SK-N-SH (cell line): ENCODE results near the gene SRGAP1. TPM values are rescaled to one million over a fixed set of nuclear protein-coding genes. Genes with fewer than 3 reads are reported as not detected.
A peak's percentile ranks its signal among the peaks of the same experiment; 100 is the strongest.

ENCODE experiments used
- CTCF ChIA-PET: fragments of 300-600, 350-600 bp; formaldehyde crosslinking; extraction: SDS; loops from one replicate; lab custom pipeline; 2021; lab: Yijun Ruan, JAX
- POLR2A ChIA-PET: fragments of 350-600 bp; sonication (Branson Sonifier 250); formaldehyde crosslinking; extraction: SDS; loops from one replicate; lab custom pipeline; 2020; ENCODE audit warnings: antibody characterized with exemption, inconsistent platforms; lab: Yijun Ruan, JAX
- DNase-seq: peaks from one replicate; pipeline ENCODE4 v3.0.0; 2012
- H2AFZ ChIP-seq: fragments of 200-600 bp; sonication (generic); 2 replicates; pipeline ENCODE4 v1.8.1; 2016; ENCODE audit warnings: antibody characterized with exemption, mild to moderate bottlenecking, low read depth
- H3F3A ChIP-seq: fragments of 200-600 bp; sonication (generic); replicated peaks from 2 replicates; pipeline ENCODE3; 2016; ENCODE audit warnings: antibody characterized with exemption, mild to moderate bottlenecking; ENCODE audit not compliant: insufficient read depth
- H3K27ac ChIP-seq, 2 experiments: fragments of 200-500 bp in 1 of 2; fragments of 200-600 bp in 1 of 2; sonication (Bioruptor generic) in 1 of 2; sonication (generic), shearing (Covaris generic) in 1 of 2; 2 replicates each; pipeline versions ENCODE4 v1.5.1 to v1.6.1; 2014 to 2016; ENCODE audit warnings: low read depth in 2 of 2, inconsistent platforms in 1 of 2, low read length in 1 of 2, mild to moderate bottlenecking in 1 of 2, mixed read lengths in 1 of 2
- H3K27me3 ChIP-seq: fragments of 200-600 bp; sonication (generic), shearing (Covaris generic); 2 replicates; pipeline ENCODE4 v1.6.1; 2016; ENCODE audit warnings: mixed run types; ENCODE audit not compliant: insufficient read depth
- H3K36me3 ChIP-seq, 2 experiments: fragments of 200-500 bp in 1 of 2; fragments of 200-600 bp in 1 of 2; sonication (Bioruptor generic) in 1 of 2; sonication (generic) in 1 of 2; replicated peaks in 1 of 2; 2 replicates each; pipeline versions ENCODE3 to v1.5.1; 2014 to 2016; ENCODE audit warnings: low read length in 1 of 2, mild to moderate bottlenecking in 1 of 2; ENCODE audit not compliant: insufficient read depth in 2 of 2, control insufficient read depth in 1 of 2
- H3K4me1 ChIP-seq, 2 experiments: fragments of 200-500 bp in 1 of 2; fragments of 200-600 bp in 1 of 2; sonication (Bioruptor generic) in 1 of 2; sonication (generic), shearing (Covaris generic) in 1 of 2; 2 replicates each; pipeline versions ENCODE4 v1.5.1 to v1.6.1; 2014 to 2016; ENCODE audit warnings: low read depth in 1 of 2, low read length in 1 of 2, mixed run types in 1 of 2; ENCODE audit not compliant: insufficient read depth in 2 of 2, control insufficient read depth in 1 of 2
- H3K4me2 ChIP-seq: fragments of 200-600 bp; sonication (generic), shearing (Covaris generic); 2 replicates; pipeline ENCODE4 v1.6.1; 2017; ENCODE audit warnings: mixed run types
- H3K4me3 ChIP-seq, 2 experiments: fragments of 200-500 bp in 1 of 2; fragments of 200-600 bp in 1 of 2; sonication (Bioruptor generic) in 1 of 2; sonication (generic), shearing (Covaris generic) in 1 of 2; 2 replicates each; pipeline versions ENCODE4 v1.5.1 to v1.8.1; 2014 to 2016; ENCODE audit warnings: low read depth in 2 of 2, inconsistent platforms in 1 of 2, low read length in 1 of 2, mild to moderate bottlenecking in 1 of 2, mixed read lengths in 1 of 2, moderate library complexity in 1 of 2
- H3K79me2 ChIP-seq: fragments of 200-600 bp; sonication (generic); 2 replicates; pipeline ENCODE4 v1.8.1; 2017; ENCODE audit warnings: mild to moderate bottlenecking; ENCODE audit not compliant: insufficient read depth
- H3K9ac ChIP-seq: fragments of 200-600 bp; sonication (generic); 2 replicates; pipeline ENCODE4 v1.6.1; 2017; ENCODE audit warnings: mixed run types
- H3K9me2 ChIP-seq: fragments of 200-600 bp; sonication (generic); 2 replicates; pipeline ENCODE4 v1.6.1; 2017; ENCODE audit warnings: mixed run types
- H3K9me3 ChIP-seq: fragments of 200-600 bp; sonication (generic); 2 replicates; pipeline ENCODE4 v1.6.1; 2017; ENCODE audit warnings: mixed run types, mild to moderate bottlenecking, moderate library complexity
- H4K20me1 ChIP-seq: fragments of 200-600 bp; sonication (generic); 2 replicates; pipeline ENCODE4 v1.6.1; 2017; ENCODE audit warnings: mild to moderate bottlenecking, mixed run types; ENCODE audit not compliant: insufficient read depth
- ELF1 ChIP-seq: IDR thresholded peaks from 2 replicates; pipeline ENCODE4 v1.4.0; 2012
- EZH2phosphoT487 ChIP-seq: fragments of 200-600 bp; sonication (generic); IDR thresholded peaks from 2 replicates; pipeline ENCODE4 v1.6.1; 2017; ENCODE audit warnings: low read depth, mixed run types, mild to moderate bottlenecking, antibody characterized with exemption, moderate library complexity, borderline replicate concordance
- FOXJ3 ChIP-seq: sonication (generic); formaldehyde crosslinking; IDR thresholded peaks from 2 replicates; pipeline ENCODE4 v1.5.1; 2020; ENCODE audit warnings: mild to moderate bottlenecking, missing genetic modification reagents
- FOXM1 ChIP-seq: IDR thresholded peaks from 2 replicates; pipeline ENCODE4 v1.4.0; 2012; ENCODE audit warnings: low read depth, mild to moderate bottlenecking
- JUND ChIP-seq: IDR thresholded peaks from 2 replicates; pipeline ENCODE4 v1.4.0; 2012
- MXI1 ChIP-seq: IDR thresholded peaks from 2 replicates; pipeline ENCODE4 v1.6.1; 2012; ENCODE audit warnings: mild to moderate bottlenecking, low read depth, low read length, improper control_type of control experiment
- NFIC ChIP-seq: IDR thresholded peaks from 2 replicates; pipeline ENCODE4 v1.4.0; 2012; ENCODE audit warnings: borderline replicate concordance
- POLR2AphosphoS5 ChIP-seq: IDR thresholded peaks from 2 replicates; pipeline ENCODE4 v1.6.1; 2012; ENCODE audit warnings: low read depth, low read length
- RAD21 ChIP-seq: IDR thresholded peaks from 2 replicates; pipeline ENCODE4 v1.6.1; 2012; ENCODE audit warnings: mild to moderate bottlenecking, low read length
- RCOR1 ChIP-seq: fragments of 150-350 bp; IDR thresholded peaks from 2 replicates; pipeline ENCODE4 v1.6.1; 2017; ENCODE audit warnings: antibody characterized with exemption, low read length
- REST ChIP-seq: IDR thresholded peaks from 2 replicates; pipeline ENCODE4 v1.6.1; 2012; ENCODE audit warnings: mild to moderate bottlenecking, low read depth, low read length, moderate library complexity
- RFX5 ChIP-seq: IDR thresholded peaks from 2 replicates; pipeline ENCODE4 v1.6.1; 2012; ENCODE audit warnings: mild to moderate bottlenecking, improper control_type of control experiment, low read length
- SIN3A ChIP-seq: IDR thresholded peaks from 2 replicates; pipeline ENCODE4 v1.6.1; 2012; ENCODE audit warnings: low read depth, mild to moderate bottlenecking, low read length, moderate library complexity, borderline replicate concordance
- TAF1 ChIP-seq: IDR thresholded peaks from 2 replicates; pipeline ENCODE4 v1.6.1; 2012; ENCODE audit warnings: low read depth, mild to moderate bottlenecking, low read length, moderate library complexity, borderline replicate concordance
- TCF12 ChIP-seq: IDR thresholded peaks from 2 replicates; pipeline ENCODE4 v1.4.0; 2012
- TEAD4 ChIP-seq: IDR thresholded peaks from 2 replicates; pipeline ENCODE4 v1.4.0; 2012; ENCODE audit warnings: mild to moderate bottlenecking, borderline replicate concordance; ENCODE audit not compliant: insufficient read depth
- USF1 ChIP-seq: IDR thresholded peaks from 2 replicates; pipeline ENCODE4 v1.4.0; 2012; ENCODE audit warnings: low read depth, borderline replicate concordance
- WGBS: methylation state at CpG from one replicate; pipeline ENCODE4 v1.1.6; 2017; ENCODE audit warnings: low lambda C conversion rate; 5-methylcytosine and 5-hydroxymethylcytosine counted together
- polyA plus RNA-seq, 3 experiments: library from polyadenylated mRNA; depleted of rRNA; stranded (reverse); fragments of >200 nt; gene quantifications; 2 replicates each; pipeline ENCODE4 v1.2.3, GENCODE V29; 2012
- TF ChIP-seq, protein P1 (sequence below): IDR thresholded peaks from 2 replicates; pipeline ENCODE4; 2012
- TF ChIP-seq, protein P2 (sequence below): fragments of 150-350 bp; IDR thresholded peaks from 2 replicates; pipeline ENCODE4 v1.6.1; 2016; ENCODE audit warnings: mild to moderate bottlenecking, low read depth, low read length

Gene SRGAP1
- polyA plus RNA-seq, 1 of the 3 experiments (the other 2 are of a cell fraction) = 2.6 TPM

- H3K9me3 ChIP-seq = no peaks in the 10 kb centered on the region
- peaks cover 70% of the 10 kb centered on the region for H3K79me2 ChIP-seq
- H3K27me3 ChIP-seq = no peaks in the 10 kb centered on the region
- CTCF ChIA-PET = interaction anchor here (0.6 to 1.2 kb wide), 2 partner anchors 22 to 212 kb away, joined by 3 read pairs; no protein-coding TSS in a partner anchor
- H3K27ac ChIP-seq = no peak overlapping the region
- no peaks in the 10 kb centered on the region for H4K20me1 ChIP-seq
- H2AFZ ChIP-seq = 0 out of 2 replicates have a peak overlapping the region, but pooled peaks have one; percentile 2
- 91% methylated on average over 3 of the region's 3 CpGs for WGBS
- POLR2A ChIA-PET = no interaction called here
- no peaks in the 10 kb centered on the region for H3K36me3 ChIP-seq
- peaks cover 4% of the 10 kb centered on the region for H3F3A ChIP-seq
- no peak for TF ChIP-seq TAF1
- no peak for TF ChIP-seq TCF12
- TF ChIP-seq JUND = no peak
- TF ChIP-seq POLR2AphosphoS5 = no peak
- TF ChIP-seq EZH2phosphoT487 = no peak
- no peak for TF ChIP-seq SIN3A
- TF ChIP-seq REST = no peak
- no peak for TF ChIP-seq TEAD4
- no peak for TF ChIP-seq RAD21
- TF ChIP-seq, protein P1, sequence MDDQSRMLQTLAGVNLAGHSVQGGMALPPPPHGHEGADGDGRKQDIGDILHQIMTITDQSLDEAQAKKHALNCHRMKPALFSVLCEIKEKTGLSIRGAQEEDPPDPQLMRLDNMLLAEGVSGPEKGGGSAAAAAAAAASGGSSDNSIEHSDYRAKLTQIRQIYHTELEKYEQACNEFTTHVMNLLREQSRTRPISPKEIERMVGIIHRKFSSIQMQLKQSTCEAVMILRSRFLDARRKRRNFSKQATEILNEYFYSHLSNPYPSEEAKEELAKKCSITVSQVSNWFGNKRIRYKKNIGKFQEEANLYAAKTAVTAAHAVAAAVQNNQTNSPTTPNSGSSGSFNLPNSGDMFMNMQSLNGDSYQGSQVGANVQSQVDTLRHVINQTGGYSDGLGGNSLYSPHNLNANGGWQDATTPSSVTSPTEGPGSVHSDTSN = no peak
- no peak for TF ChIP-seq RFX5
- no peak for TF ChIP-seq FOXM1
- DNase-seq = no peak
- no peak overlapping the region for H3K4me3 ChIP-seq
- no peak overlapping the region for H3K9ac ChIP-seq
- peaks cover 0 to 3% of the 10 kb centered on the region in 2 experiments; a peak in 2 of 4 replicates for H3K4me1 ChIP-seq
- H3K4me2 ChIP-seq = no peak overlapping the region
- no peaks in the 10 kb centered on the region for H3K9me2 ChIP-seq
Observed at GRCh38 chr12:63875703-63876102, 31.2 kb downstream of the SRGAP1 start.

DNA sequence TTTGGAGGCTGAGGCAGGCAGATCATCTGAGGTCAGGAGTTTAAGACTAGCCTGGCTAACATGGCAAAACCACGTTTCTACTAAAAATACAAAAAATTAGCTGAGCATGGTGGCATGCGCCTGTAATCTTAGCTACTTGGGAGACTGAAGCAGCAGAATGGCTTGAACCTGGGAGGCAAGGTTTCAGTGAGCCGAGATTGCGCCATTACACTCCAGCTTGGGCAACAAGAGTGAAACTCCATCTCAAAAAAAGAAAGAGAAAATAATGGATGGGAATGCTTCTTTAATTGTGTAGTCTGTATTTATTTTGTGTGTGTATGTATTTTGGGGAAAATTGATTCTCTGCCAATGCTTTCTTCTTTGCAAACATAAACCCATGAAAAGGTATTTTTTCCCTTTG, 32.5 kb downstream of the SRGAP1 start:
- 93% methylated on average over 4 of the region's 4 CpGs for WGBS
- DNase-seq = no peak
- Histone ChIP-seq H3K27ac (no peak overlapping the region), H2AFZ (no peak overlapping the region), H3K4me1 (peaks cover 0 to 3% of the 10 kb centered on the region in 2 experiments; a peak in 2 of 4 replicates), H3F3A (peaks cover 4% of the 10 kb centered on the region), H3K4me3 (no peak overlapping the region), H3K36me3 (no peaks in the 10 kb centered on the region), H3K4me2 (no peak overlapping the region), H3K9ac (no peak overlapping the region), H4K20me1 (no peaks in the 10 kb centered on the region), H3K9me2 (no peaks in the 10 kb centered on the region), H3K79me2 (peaks cover 65% of the 10 kb centered on the region), H3K9me3 (no peaks in the 10 kb centered on the region), H3K27me3 (no peaks in the 10 kb centered on the region)
- CTCF ChIA-PET = interaction anchor here (1.1 kb wide), 1 partner anchor 11 kb away, joined by 3 read pairs; no protein-coding TSS in a partner anchor
- TF ChIP-seq FOXJ3 (no peak), RFX5 (no peak), ELF1 (no peak), NFIC (no peak), USF1 (no peak), MXI1 (no peak), SIN3A (no peak), RCOR1 (no peak), EZH2phosphoT487 (no peak)
- TF ChIP-seq, protein P2, sequence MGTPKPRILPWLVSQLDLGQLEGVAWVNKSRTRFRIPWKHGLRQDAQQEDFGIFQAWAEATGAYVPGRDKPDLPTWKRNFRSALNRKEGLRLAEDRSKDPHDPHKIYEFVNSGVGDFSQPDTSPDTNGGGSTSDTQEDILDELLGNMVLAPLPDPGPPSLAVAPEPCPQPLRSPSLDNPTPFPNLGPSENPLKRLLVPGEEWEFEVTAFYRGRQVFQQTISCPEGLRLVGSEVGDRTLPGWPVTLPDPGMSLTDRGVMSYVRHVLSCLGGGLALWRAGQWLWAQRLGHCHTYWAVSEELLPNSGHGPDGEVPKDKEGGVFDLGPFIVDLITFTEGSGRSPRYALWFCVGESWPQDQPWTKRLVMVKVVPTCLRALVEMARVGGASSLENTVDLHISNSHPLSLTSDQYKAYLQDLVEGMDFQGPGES = no peak
- POLR2A ChIA-PET = no interaction called here
